Activated CD8-positive, alpha-beta memory T cell treated with anti-CD3 and anti-CD28 coated beads, Interleukin-2, amount 50 U/mL, for 24 hours (primary cell): ENCODE measurements around the gene ST3GAL2.
"Not testable (repeated sequence)": the region's sequence is repeated elsewhere in the genome, so short reads cannot be mapped to it uniquely, and the experiment has no call there.

Experiments used
- DNase-seq: peaks from one replicate; pipeline ENCODE4 v3.0.0-alpha.2; 2020; ENCODE audit errors: extremely low read depth

The ST3GAL2 gene

GRCh38 chr16:70386289-70386986, 52.5 kb downstream of the ST3GAL2 start:
- not testable (repeated sequence) for DNase-seq

- no peak for DNase-seq
These were observed 55.4 kb downstream of the ST3GAL2 start for GRCh38 chr16:70383421-70383960.

GRCh38 chr16:70381604-70382342, 57.1 kb downstream of the ST3GAL2 start:
- DNase-seq: no peak

- DNase-seq: peak; percentile 93
These were observed 57.8 kb downstream of the ST3GAL2 start for GRCh38 chr16:70380919-70381603.

- peak; percentile 48 for DNase-seq
These were observed 58.5 kb downstream of the ST3GAL2 start for GRCh38 chr16:70380248-70380918.

GRCh38 chr16:70378869-70379493, 59.9 kb downstream of the ST3GAL2 start:
- DNase-seq: no peak

GRCh38 chr16:70377782-70378181, 61.1 kb downstream of the ST3GAL2 start:
- DNase-seq: no peak

GRCh38 chr16:70375636-70376611, 63.0 kb downstream of the ST3GAL2 start:
- DNase-seq: no peak

- no peak for DNase-seq
These were observed 64.7 kb downstream of the ST3GAL2 start for GRCh38 chr16:70374213-70374612.

- no peak for DNase-seq
These were observed 65.8 kb downstream of the ST3GAL2 start for GRCh38 chr16:70372921-70373728.

GRCh38 chr16:70370924-70371323, 68.0 kb downstream of the ST3GAL2 start:
- no peak for DNase-seq

- not testable (repeated sequence) for DNase-seq
These were observed 68.8 kb downstream of the ST3GAL2 start for GRCh38 chr16:70370145-70370544.

- no peak for DNase-seq
These were observed 74.5 kb downstream of the ST3GAL2 start for GRCh38 chr16:70364399-70364798.

- DNase-seq: no peak
These were observed 79.3 kb downstream of the ST3GAL2 start for GRCh38 chr16:70359552-70359951.

- DNase-seq: no peak
These were observed 89.1 kb downstream of the ST3GAL2 start for GRCh38 chr16:70349783-70350182.

GRCh38 chr16:70348991-70349390, 89.9 kb downstream of the ST3GAL2 start:
- no peak for DNase-seq

- no peak for DNase-seq
These were observed 93.1 kb downstream of the ST3GAL2 start for GRCh38 chr16:70345840-70346239.

- DNase-seq: no peak
These were observed 96.9 kb downstream of the ST3GAL2 start for GRCh38 chr16:70342016-70342415.

- no peak for DNase-seq
These were observed 97.3 kb downstream of the ST3GAL2 start for GRCh38 chr16:70341600-70341999.
